ENCODE results near the gene CDKN1B. TPM values are rescaled to one million over a fixed set of nuclear protein-coding genes. Genes with fewer than 3 reads are reported as not detected.
A peak's percentile ranks its signal among the peaks of the same experiment; 100 is the strongest.
"Not testable (repeated sequence)": the region's sequence is repeated elsewhere in the genome, so short reads cannot be mapped to it uniquely, and the experiment has no call there.

Gene CDKN1B
- total RNA-seq, 1 donor from 2014 or later = 54.8 TPM

GRCh38 chr12:12734054-12734453, 16.9 kb downstream of the CDKN1B start:
- no peaks in the 10 kb centered on the region for H3K27me3 Mint-ChIP-seq (ENCODE audit: insufficient read depth)
- H3K27ac Mint-ChIP-seq = peak overlapping the region; percentile 72
- no peak overlapping the region for H3K4me3 Mint-ChIP-seq

DNA sequence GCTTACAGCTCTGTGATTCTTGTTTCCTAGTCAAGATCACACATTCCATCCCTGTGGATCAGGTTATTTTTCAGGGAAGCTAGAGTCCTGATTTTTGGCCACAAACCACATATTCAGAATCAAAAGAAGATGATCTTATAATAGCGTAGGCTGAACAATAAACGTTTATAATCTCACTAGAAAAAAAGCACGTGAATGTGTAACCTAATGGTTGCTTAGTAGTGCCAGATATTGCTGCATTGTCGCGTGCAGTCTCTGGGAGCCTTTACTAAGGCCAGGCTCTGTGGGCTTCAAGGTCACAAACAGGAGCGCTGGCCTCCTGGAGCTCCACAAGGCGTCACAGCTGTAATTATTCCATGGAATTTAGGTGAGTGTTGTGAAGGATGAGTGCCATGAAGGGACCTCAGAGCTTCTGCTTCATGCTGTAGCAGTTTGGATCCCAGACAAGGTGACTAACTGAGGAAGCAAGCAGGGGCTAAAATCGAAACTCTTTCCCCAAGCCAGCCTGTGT, 17.4 kb downstream of the CDKN1B start:
- intact Hi-C loops (cut with micrococcal nuclease) = no loop called here
- Mint-ChIP-seq H3K4me1 (ENCODE audit: low read depth) (peaks cover 70% of the 10 kb centered on the region), H3K9me3 (no peaks in the 10 kb centered on the region), H3K36me3 (ENCODE audit: low read depth) (peaks cover 23% of the 10 kb centered on the region), H3K27me3 (ENCODE audit: insufficient read depth) (no peaks in the 10 kb centered on the region), H3K4me3 (peak overlapping the region; percentile 34), H3K27ac (peak overlapping the region; percentile 81)
- DNase-seq (ENCODE audit: low spot score) = no peak

More at GRCh38 chr12:12734054-12734453, 16.9 kb downstream of the CDKN1B start:
- Mint-ChIP-seq H3K36me3 (ENCODE audit: low read depth) (peaks cover 22% of the 10 kb centered on the region), H3K4me1 (ENCODE audit: low read depth) (peaks cover 71% of the 10 kb centered on the region), H3K9me3 (no peaks in the 10 kb centered on the region)
- intact Hi-C loops (cut with micrococcal nuclease) = no loop called here
- no peak for DNase-seq (ENCODE audit: low spot score)

GRCh38 chr12:12735301-12735700, 18.1 kb downstream of the CDKN1B start:
- Mint-ChIP-seq H3K36me3 (ENCODE audit: low read depth) (peaks cover 17% of the 10 kb centered on the region), H3K4me1 (ENCODE audit: low read depth) (peaks cover 63% of the 10 kb centered on the region), H3K27ac (peak overlapping the region; percentile 81), H3K9me3 (no peaks in the 10 kb centered on the region), H3K4me3 (peak overlapping the region; percentile 34), H3K27me3 (ENCODE audit: insufficient read depth) (no peaks in the 10 kb centered on the region)
- intact Hi-C loops (cut with micrococcal nuclease) = no loop called here
- DNase-seq (ENCODE audit: low spot score) = no peak

GRCh38 chr12:12736759-12737676, 19.9 kb downstream of the CDKN1B start:
- DNase-seq (ENCODE audit: low spot score) = peak; percentile 42
- peaks cover 18% of the 10 kb centered on the region for H3K36me3 Mint-ChIP-seq (ENCODE audit: low read depth)
- peak overlapping the region; percentile 89 for H3K27ac Mint-ChIP-seq
- H3K4me3 Mint-ChIP-seq = peak overlapping the region; percentile 74
- no peaks in the 10 kb centered on the region for H3K27me3 Mint-ChIP-seq (ENCODE audit: insufficient read depth)
- H3K4me1 Mint-ChIP-seq (ENCODE audit: low read depth) = peaks cover 59% of the 10 kb centered on the region
- no peaks in the 10 kb centered on the region for H3K9me3 Mint-ChIP-seq
- intact Hi-C loops (cut with micrococcal nuclease) = loop anchor here (1.0 kb wide), 5 partner anchors 12 to 361 kb away; partner anchors contain the start of gene CREBL2

DNA sequence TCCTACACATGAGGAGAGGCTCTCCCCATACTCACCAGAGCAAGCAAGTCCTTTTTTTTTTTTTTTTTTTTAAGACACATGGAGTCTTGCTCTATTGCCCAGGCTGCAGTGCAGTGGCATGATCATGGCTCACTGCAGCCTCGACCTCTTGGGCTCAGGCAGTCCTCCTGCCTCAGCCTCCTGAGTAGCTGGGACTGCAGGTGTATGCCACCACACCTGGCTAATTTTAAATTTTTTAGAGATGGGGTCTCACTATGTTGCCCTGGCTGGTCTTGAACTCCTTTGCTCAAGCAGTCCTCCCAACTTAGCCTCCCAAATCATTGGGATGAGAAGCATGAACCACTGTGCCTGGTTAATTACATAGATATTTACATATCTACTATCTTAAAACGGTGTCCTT, 21.0 kb downstream of the CDKN1B start:
- H3K27me3 Mint-ChIP-seq (ENCODE audit: insufficient read depth); H3K9me3 Mint-ChIP-seq; H3K27ac Mint-ChIP-seq; DNase-seq (ENCODE audit: low spot score); intact Hi-C loops (cut with micrococcal nuclease); H3K4me3 Mint-ChIP-seq: not testable (repeated sequence)
- H3K4me1 Mint-ChIP-seq (ENCODE audit: low read depth) = peaks cover 57% of the 10 kb centered on the region
- peaks cover 20% of the 10 kb centered on the region for H3K36me3 Mint-ChIP-seq (ENCODE audit: low read depth)

GRCh38 chr12:12741660-12742059, 24.5 kb downstream of the CDKN1B start:
- H3K4me3 Mint-ChIP-seq = no peak overlapping the region
- intact Hi-C loops (cut with micrococcal nuclease) = no loop called here
- no peaks in the 10 kb centered on the region for H3K9me3 Mint-ChIP-seq
- H3K27ac Mint-ChIP-seq = peak overlapping the region; percentile 8
- no peak for DNase-seq (ENCODE audit: low spot score)
- no peaks in the 10 kb centered on the region for H3K27me3 Mint-ChIP-seq (ENCODE audit: insufficient read depth)
- peaks cover 32% of the 10 kb centered on the region for H3K4me1 Mint-ChIP-seq (ENCODE audit: low read depth)
- H3K36me3 Mint-ChIP-seq (ENCODE audit: low read depth) = peaks cover 21% of the 10 kb centered on the region

- Mint-ChIP-seq H3K27me3 (ENCODE audit: insufficient read depth) (no peaks in the 10 kb centered on the region), H3K4me1 (ENCODE audit: low read depth) (peaks cover 20% of the 10 kb centered on the region), H3K4me3 (no peak overlapping the region), H3K36me3 (ENCODE audit: low read depth) (peaks cover 25% of the 10 kb centered on the region), H3K9me3 (no peaks in the 10 kb centered on the region), H3K27ac (no peak overlapping the region)
- DNase-seq (ENCODE audit: low spot score) = no peak
- intact Hi-C loops (cut with micrococcal nuclease) = no loop called here
Measured at GRCh38 chr12:12744546-12745305, 27.6 kb downstream of the CDKN1B start.

DNA sequence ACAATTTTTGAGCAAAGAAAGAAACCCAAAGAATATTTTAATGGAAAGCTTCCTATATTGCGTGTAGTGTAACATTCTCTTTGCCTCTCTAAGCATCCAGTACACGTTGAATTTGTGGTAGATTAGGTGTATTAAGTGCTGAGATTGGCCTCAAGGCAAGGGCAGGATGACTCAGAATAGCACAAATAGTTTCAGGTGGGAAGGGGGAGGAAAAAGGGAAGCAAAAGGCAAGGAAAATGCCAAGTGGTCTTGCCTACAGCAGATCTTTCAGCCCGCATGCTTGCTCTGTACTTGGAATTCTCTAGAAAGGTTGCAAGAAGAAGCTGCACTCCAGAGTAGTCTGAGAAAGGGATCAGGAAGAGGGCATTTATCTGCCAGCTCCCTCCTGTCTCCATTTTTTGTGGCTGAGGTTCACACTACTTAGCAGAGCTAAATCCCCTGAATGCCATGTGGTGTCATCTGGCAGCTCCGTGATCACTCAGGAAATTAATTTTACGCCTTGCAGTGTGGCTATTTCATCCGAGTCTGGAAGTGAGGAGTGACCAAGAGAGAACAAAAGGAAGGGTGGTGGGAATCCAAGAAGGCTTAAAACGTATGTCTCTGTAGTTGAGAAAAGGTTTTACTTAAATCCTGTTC, 28.5 kb downstream of the CDKN1B start:
- DNase-seq (ENCODE audit: low spot score) = no peak
- H3K27me3 Mint-ChIP-seq (ENCODE audit: insufficient read depth) = no peaks in the 10 kb centered on the region
- intact Hi-C loops (cut with micrococcal nuclease) = no loop called here
- H3K4me1 Mint-ChIP-seq (ENCODE audit: low read depth) = peaks cover 20% of the 10 kb centered on the region
- H3K9me3 Mint-ChIP-seq = no peaks in the 10 kb centered on the region
- H3K27ac Mint-ChIP-seq = no peak overlapping the region
- H3K4me3 Mint-ChIP-seq = no peak overlapping the region
- peaks cover 22% of the 10 kb centered on the region for H3K36me3 Mint-ChIP-seq (ENCODE audit: low read depth)

GRCh38 chr12:12747278-12747677, 30.1 kb downstream of the CDKN1B start:
- intact Hi-C loops (cut with micrococcal nuclease) = no loop called here
- H3K36me3 Mint-ChIP-seq (ENCODE audit: low read depth) = peaks cover 32% of the 10 kb centered on the region

GRCh38 chr12:12748044-12748443, 30.9 kb downstream of the CDKN1B start:
- no peak for DNase-seq (ENCODE audit: low spot score)
- intact Hi-C loops (cut with micrococcal nuclease) = no loop called here
- peaks cover 36% of the 10 kb centered on the region for H3K36me3 Mint-ChIP-seq (ENCODE audit: low read depth)
- H3K27ac Mint-ChIP-seq = no peak overlapping the region
- H3K4me1 Mint-ChIP-seq (ENCODE audit: low read depth) = peaks cover 12% of the 10 kb centered on the region
- H3K27me3 Mint-ChIP-seq (ENCODE audit: insufficient read depth) = no peaks in the 10 kb centered on the region
- H3K4me3 Mint-ChIP-seq = no peak overlapping the region
- H3K9me3 Mint-ChIP-seq = no peaks in the 10 kb centered on the region

More at GRCh38 chr12:12747278-12747677, 30.1 kb downstream of the CDKN1B start:
- Mint-ChIP-seq H3K27ac (no peak overlapping the region), H3K9me3 (no peaks in the 10 kb centered on the region), H3K27me3 (ENCODE audit: insufficient read depth) (no peaks in the 10 kb centered on the region), H3K4me1 (ENCODE audit: low read depth) (peaks cover 12% of the 10 kb centered on the region), H3K4me3 (no peak overlapping the region)
- no peak for DNase-seq (ENCODE audit: low spot score)

DNA sequence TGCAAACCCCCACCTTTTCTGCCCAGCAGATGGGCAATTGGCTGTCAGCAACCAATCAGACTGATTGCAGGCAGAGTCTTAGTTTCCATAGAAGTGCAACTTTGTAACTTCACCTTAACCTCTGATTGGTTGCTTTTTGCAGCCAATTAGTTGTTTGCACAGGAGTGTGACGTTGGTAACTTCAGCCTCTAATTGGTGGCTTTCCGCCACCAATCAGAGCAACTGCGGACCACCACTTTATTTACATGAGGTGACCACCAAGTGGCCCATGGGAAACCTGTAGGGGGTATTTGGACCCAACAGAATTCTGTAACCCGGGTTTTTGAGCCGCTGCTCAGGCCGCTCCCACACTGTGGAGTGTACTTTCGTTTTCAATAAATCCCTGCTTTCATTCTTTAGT, 32.3 kb downstream of the CDKN1B start:
- Mint-ChIP-seq H3K27me3 (ENCODE audit: insufficient read depth) (no peaks in the 10 kb centered on the region), H3K4me1 (ENCODE audit: low read depth) (peaks cover 12% of the 10 kb centered on the region), H3K9me3 (no peaks in the 10 kb centered on the region), H3K36me3 (ENCODE audit: low read depth) (peaks cover 32% of the 10 kb centered on the region), H3K4me3 (no peak overlapping the region), H3K27ac (no peak overlapping the region)
- intact Hi-C loops (cut with micrococcal nuclease) = no loop called here
- no peak for DNase-seq (ENCODE audit: low spot score)

DNA sequence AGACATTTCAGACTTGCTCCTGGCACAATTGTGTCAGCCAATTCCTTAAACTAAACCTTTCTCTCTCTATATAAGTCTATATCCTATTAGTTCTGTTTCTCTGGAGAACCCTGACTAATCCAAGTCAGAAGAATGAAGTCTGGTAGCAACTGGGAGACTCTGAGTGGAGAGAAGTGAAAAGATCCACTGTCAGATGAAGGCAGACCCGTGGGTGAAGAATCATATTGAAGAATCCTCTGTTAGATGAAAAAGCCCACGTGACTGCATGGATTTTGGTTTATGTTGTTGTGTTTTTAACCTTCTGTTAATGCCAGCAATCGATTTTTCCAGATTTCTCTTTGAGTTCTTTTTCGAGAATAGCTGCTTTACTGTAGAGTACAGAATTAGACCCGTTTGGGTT, 38.8 kb downstream of the CDKN1B start:
- DNase-seq (ENCODE audit: low spot score) = no peak
- Mint-ChIP-seq H3K4me1 (ENCODE audit: low read depth) (no peaks in the 10 kb centered on the region), H3K4me3 (no peak overlapping the region), H3K9me3 (peaks cover 3% of the 10 kb centered on the region), H3K27ac (no peak overlapping the region), H3K36me3 (ENCODE audit: low read depth) (peaks cover 30% of the 10 kb centered on the region), H3K27me3 (ENCODE audit: insufficient read depth) (no peaks in the 10 kb centered on the region)
- intact Hi-C loops (cut with micrococcal nuclease) = no loop called here

Measured in activated T-helper 1 cell treated with anti-CD3 and anti-CD28 coated beads, Interleukin-12 subunit alpha, Interleukin-12 subunit beta, Interleukin-2, Interleukin-4 antibody, amounts not matched to agents 30 ng/mL and 10 ng/mL and 1 ng/mL, durations not matched to agents 14 hours and 24 hours and 36 hours (primary cell).